A673 (cell line): ENCODE measurements around the gene SCGN. TPM values are rescaled to one million over a fixed set of nuclear protein-coding genes. Genes with fewer than 3 reads are reported as not detected.

Source experiments
- BruUV-seq: library from RNA; stranded (reverse); fragments of 400-500 nt; replicated peaks from 2 replicates; lab custom pipeline; 2021; lab: Mats Ljungman, UMichigan
- CTCF ChIA-PET: fragments of 300-600 bp; sonication (Branson Sonifier 250); formaldehyde crosslinking; loops from one replicate; lab custom pipeline; 2022; ENCODE audit warnings: antibody characterized with exemption; lab: Charles Lee
- POLR2A ChIA-PET: fragments of 300-600 bp; sonication (Branson Sonifier 250); formaldehyde crosslinking; loops from one replicate; lab custom pipeline; 2022; ENCODE audit warnings: antibody characterized with exemption; ENCODE audit not compliant: low non-redundant PET; lab: Charles Lee
- DNase-seq: peaks from one replicate; pipeline ENCODE4 v3.0.0-alpha.2; 2015; ENCODE audit warnings: low spot score
- H3K27ac ChIP-seq: fragments of 200-600 bp; sonication (generic); 2 replicates; pipeline ENCODE4 v1.5.1; 2016; ENCODE audit warnings: mixed run types, low read depth, mild to moderate bottlenecking, mixed read lengths, antibody characterized with exemption, low read length; ENCODE audit not compliant: poor library complexity, severe bottlenecking
- H3K27me3 ChIP-seq: fragments of 200-600 bp; sonication (generic); replicated peaks from 2 replicates; pipeline ENCODE4 v1.6.1; 2017; ENCODE audit warnings: mixed run types, low read depth, mild to moderate bottlenecking, mixed read lengths, antibody characterized with exemption, low read length; ENCODE audit not compliant: insufficient read depth, poor library complexity
- H3K36me3 ChIP-seq: fragments of 200-600 bp; sonication (generic); 2 replicates; pipeline ENCODE4 v1.6.1; 2016; ENCODE audit warnings: mixed run types, mild to moderate bottlenecking, mixed read lengths, antibody characterized with exemption, low read length; ENCODE audit not compliant: insufficient read depth, poor library complexity, severe bottlenecking
- H3K4me1 ChIP-seq: fragments of 200-600 bp; sonication (generic); 2 replicates; pipeline ENCODE4 v1.6.1; 2017; ENCODE audit warnings: mixed run types, mild to moderate bottlenecking, mixed read lengths, antibody characterized with exemption, low read length; ENCODE audit not compliant: insufficient read depth, poor library complexity, severe bottlenecking
- H3K4me3 ChIP-seq: fragments of 200-600 bp; sonication (generic); 2 replicates; pipeline ENCODE4 v1.5.1; 2016; ENCODE audit warnings: low read depth, mixed run types, mild to moderate bottlenecking, mixed read lengths, low read length; ENCODE audit not compliant: poor library complexity, severe bottlenecking
- H3K9me3 ChIP-seq: fragments of 200-600 bp; sonication (generic); 2 replicates; pipeline ENCODE4 v1.6.1; 2016; ENCODE audit warnings: mixed run types, low read depth, mild to moderate bottlenecking, mixed read lengths, antibody characterized with exemption, low read length; ENCODE audit not compliant: poor library complexity, severe bottlenecking
- CTCF ChIP-seq: fragments of 300-800, 200-600 bp; sonication (generic); conservative IDR thresholded peaks from 2 replicates; pipeline ENCODE4 v1.5.1; 2017; ENCODE audit warnings: low read depth, mild to moderate bottlenecking, antibody characterized with exemption, low read length, moderate library complexity, mixed read lengths
- EZH2 ChIP-seq: fragments of 200-600 bp; sonication (generic); IDR thresholded peaks from 2 replicates; pipeline ENCODE4 v1.6.1; 2017; ENCODE audit warnings: borderline replicate concordance, low read depth, mild to moderate bottlenecking, mixed read lengths, antibody characterized with exemption, low read length; ENCODE audit not compliant: poor library complexity, severe bottlenecking
- intact Hi-C: fragments of 100-400 bp; cut with micrococcal nuclease; formaldehyde crosslinking; loops from one replicate; pipeline ENCODE4 v1.10.0; 2022; ENCODE audit not compliant: unreplicated experiment
- total RNA-seq: library from RNA; stranded (reverse); gene quantifications from 2 replicates; pipeline ENCODE4 v1.2.3, GENCODE V29; 2021

SCGN gene
- total RNA-seq, 1 experiment from 2014 or later: not detected

- H3K27me3 ChIP-seq: peaks cover 62% of the 10 kb centered on the region
- no peak overlapping the region for H3K27ac ChIP-seq
- TF ChIP-seq CTCF (no peak), EZH2 (no peak)
- intact Hi-C loops: no loop called here
- ChIA-PET CTCF (no interaction called here), POLR2A (no interaction called here)
- no peak overlapping the region for H3K4me3 ChIP-seq
- no peak for DNase-seq
- no peaks in the 10 kb centered on the region for H3K9me3 ChIP-seq
- no peaks in the 10 kb centered on the region for H3K36me3 ChIP-seq
- no TSS peak for BruUV-seq
- no peaks in the 10 kb centered on the region for H3K4me1 ChIP-seq
These were observed 10.6 kb upstream of the SCGN start for GRCh38 chr6:25641377-25641776.

- no peak for DNase-seq
- no peaks in the 10 kb centered on the region for H3K36me3 ChIP-seq
- H3K4me1 ChIP-seq: no peaks in the 10 kb centered on the region
- no peak overlapping the region for H3K4me3 ChIP-seq
- H3K27ac ChIP-seq: no peak overlapping the region
- no TSS peak for BruUV-seq
- peaks cover 67% of the 10 kb centered on the region for H3K27me3 ChIP-seq
- intact Hi-C loops: no loop called here
- ChIA-PET POLR2A (no interaction called here), CTCF (no interaction called here)
- TF ChIP-seq EZH2: no peak
- no peak for TF ChIP-seq CTCF
- no peaks in the 10 kb centered on the region for H3K9me3 ChIP-seq
These were observed 9.9 kb upstream of the SCGN start for GRCh38 chr6:25641940-25642666.

- Histone ChIP-seq H3K27me3 (peaks cover 69% of the 10 kb centered on the region), H3K27ac (no peak overlapping the region), H3K4me3 (no peak overlapping the region), H3K4me1 (no peaks in the 10 kb centered on the region), H3K36me3 (no peaks in the 10 kb centered on the region), H3K9me3 (no peaks in the 10 kb centered on the region)
- intact Hi-C loops: no loop called here
- BruUV-seq: no TSS peak
- DNase-seq: no peak
- no peak for TF ChIP-seq EZH2
- TF ChIP-seq CTCF: no peak
- ChIA-PET POLR2A (no interaction called here), CTCF (no interaction called here)
These were observed 9.2 kb upstream of the SCGN start for GRCh38 chr6:25642667-25643328.
